Endothelial cell of umbilical vein (primary cell): ENCODE results near the gene CAPN12.

Experiments used
- EZH2 ChIP-seq: IDR thresholded peaks from 2 replicates; pipeline ENCODE4 v1.6.1; 2012; ENCODE audit warnings: borderline replicate concordance, low read depth, mild to moderate bottlenecking, moderate library complexity, low read length, inconsistent platforms; ENCODE audit not compliant: severe bottlenecking
- POLR2A ChIP-seq: IDR thresholded peaks from 2 replicates; pipeline ENCODE4 v1.6.1; 2012; ENCODE audit warnings: low read depth, mild to moderate bottlenecking, control low read depth, low read length
- TF ChIP-seq, protein P1 (sequence below), 2 donors: IDR thresholded peaks; 1 replicate in 1 of 2; 2 replicates in 1 of 2; pipeline ENCODE4 v1.5.1; 2011; ENCODE audit warnings: low read length in 2 of 2, mild to moderate bottlenecking in 2 of 2, moderate library complexity in 2 of 2, control low read depth in 1 of 2, inconsistent platforms in 1 of 2, low read depth in 1 of 2; ENCODE audit not compliant: insufficient read depth in 1 of 2; ENCODE audit errors: extremely low read depth in 1 of 2
- TF ChIP-seq, protein P2 (sequence below): IDR thresholded peaks from 2 replicates; pipeline ENCODE4 v1.6.1; 2011; ENCODE audit not compliant: insufficient read depth, insufficient read length

DNA sequence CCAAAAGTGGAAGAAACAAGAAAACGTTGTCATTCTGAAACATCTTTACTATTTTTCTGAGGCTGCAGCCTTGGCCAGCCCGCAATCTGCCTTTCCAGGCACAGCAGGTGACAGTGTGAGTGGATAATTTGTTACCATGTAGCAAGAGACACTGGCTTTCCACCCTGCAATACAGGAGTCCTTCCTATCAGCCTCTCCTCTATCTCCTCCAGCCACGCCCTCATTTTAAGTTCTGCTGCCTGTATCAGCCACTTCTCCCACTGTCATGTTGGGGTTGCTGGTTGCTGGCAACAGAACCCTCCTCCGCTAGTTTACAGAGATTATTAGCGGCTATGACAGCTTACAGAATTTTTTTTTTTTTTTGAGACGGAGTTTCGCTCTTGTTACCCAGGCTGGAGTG, 36.8 kb upstream of the CAPN12 start:
- TF ChIP-seq, protein P1, sequence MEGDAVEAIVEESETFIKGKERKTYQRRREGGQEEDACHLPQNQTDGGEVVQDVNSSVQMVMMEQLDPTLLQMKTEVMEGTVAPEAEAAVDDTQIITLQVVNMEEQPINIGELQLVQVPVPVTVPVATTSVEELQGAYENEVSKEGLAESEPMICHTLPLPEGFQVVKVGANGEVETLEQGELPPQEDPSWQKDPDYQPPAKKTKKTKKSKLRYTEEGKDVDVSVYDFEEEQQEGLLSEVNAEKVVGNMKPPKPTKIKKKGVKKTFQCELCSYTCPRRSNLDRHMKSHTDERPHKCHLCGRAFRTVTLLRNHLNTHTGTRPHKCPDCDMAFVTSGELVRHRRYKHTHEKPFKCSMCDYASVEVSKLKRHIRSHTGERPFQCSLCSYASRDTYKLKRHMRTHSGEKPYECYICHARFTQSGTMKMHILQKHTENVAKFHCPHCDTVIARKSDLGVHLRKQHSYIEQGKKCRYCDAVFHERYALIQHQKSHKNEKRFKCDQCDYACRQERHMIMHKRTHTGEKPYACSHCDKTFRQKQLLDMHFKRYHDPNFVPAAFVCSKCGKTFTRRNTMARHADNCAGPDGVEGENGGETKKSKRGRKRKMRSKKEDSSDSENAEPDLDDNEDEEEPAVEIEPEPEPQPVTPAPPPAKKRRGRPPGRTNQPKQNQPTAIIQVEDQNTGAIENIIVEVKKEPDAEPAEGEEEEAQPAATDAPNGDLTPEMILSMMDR (IDR thresholded peaks at IDR 0.05; ENCODE audit: extremely low read depth in 1 of 2, insufficient read depth in 1 of 2, low read depth in 1 of 2, low read length in 2 of 2) = no peak
- no peak for TF ChIP-seq POLR2A
- TF ChIP-seq, protein P2, sequence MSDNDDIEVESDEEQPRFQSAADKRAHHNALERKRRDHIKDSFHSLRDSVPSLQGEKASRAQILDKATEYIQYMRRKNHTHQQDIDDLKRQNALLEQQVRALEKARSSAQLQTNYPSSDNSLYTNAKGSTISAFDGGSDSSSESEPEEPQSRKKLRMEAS = no peak
- no peak for TF ChIP-seq EZH2
